HG02885 (cell line): ENCODE data around the gene IQSEC3.

Experiments
- ATAC-seq: cut with Tn5 transposase; IDR thresholded peaks from one replicate; pipeline ENCODE4 v1.9.1; 2021; ENCODE audit warnings: mild to moderate bottlenecking; ENCODE audit not compliant: unreplicated experiment, poor library complexity

IQSEC3 gene

DNA sequence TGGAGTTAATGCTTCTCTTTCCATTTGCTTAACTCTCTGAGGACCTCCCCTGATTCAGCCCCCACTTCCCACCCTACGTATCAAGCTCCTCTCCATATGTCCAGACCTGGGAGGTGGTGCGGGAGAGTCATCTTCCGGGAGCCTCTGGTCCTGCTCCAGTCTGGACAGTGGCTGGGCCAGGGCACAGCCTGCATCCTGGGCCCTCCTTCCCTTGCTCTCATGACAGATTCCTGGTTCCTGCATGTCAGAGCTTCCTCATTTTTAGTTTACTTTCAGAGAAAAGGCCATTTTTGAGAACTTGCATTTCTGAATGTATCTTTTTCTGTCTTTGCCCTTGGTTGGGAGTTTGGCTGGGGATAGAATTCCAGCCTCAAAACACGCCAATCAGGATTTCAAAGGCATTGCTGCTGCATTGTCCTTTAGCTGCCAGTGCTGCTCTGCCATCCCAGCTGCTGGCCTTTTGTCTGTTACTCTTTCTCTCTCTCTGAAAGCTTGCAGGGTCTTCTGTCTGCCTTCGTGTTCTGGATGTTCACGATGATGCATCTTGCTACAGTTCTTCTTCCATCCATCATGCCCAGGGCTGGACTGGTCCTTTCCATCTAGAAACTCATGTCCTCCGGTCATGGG is 92.7 kb downstream of the IQSEC3 start:
- no peak for ATAC-seq

- ATAC-seq, result no peak
Observed at GRCh38 chr12:160858-161257, 94.3 kb downstream of the IQSEC3 start.

GRCh38 chr12:161823-162222 is 95.3 kb downstream of the IQSEC3 start:
- no peak for ATAC-seq

DNA sequence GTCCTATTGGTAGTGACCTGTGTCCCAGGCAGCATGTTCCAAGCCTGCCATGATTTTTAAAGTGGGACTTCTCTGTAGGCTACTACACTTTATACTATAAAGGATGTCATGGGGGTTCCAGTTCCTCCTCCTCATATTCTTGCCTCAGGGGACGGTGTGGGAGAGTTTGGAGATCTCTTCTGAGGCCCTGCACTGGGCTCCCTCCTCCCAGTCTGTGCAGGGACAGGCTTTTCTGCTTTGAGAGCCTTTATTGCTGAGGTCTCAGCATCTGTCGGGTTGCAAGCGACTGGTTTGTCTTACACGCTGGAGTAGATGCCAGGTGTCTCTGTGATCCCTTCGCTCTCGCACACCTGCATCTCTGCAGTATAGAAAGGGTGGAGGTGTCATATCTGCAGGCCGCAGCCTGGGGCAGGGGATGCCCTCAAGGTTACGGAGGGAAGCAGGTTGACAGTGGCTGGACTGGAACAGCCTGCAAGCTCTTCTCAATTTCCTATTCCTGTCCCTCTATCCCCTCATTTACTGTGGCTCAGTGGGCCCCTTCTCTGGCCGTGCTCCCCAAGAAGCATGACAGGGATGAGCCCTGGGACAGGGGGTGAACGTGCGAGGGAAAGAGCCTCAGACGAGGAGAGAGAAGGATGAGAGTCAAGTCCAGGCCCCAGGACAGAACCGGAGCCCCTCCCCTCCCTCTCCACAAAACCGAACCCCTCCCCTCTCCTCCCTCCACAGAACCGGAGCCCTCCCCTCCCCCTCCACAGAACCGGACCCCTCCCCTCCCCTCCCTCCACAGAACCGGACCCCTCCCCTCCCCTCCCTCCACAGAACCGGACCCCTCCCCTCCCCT is 96.1 kb downstream of the IQSEC3 start:
- no peak for ATAC-seq

DNA sequence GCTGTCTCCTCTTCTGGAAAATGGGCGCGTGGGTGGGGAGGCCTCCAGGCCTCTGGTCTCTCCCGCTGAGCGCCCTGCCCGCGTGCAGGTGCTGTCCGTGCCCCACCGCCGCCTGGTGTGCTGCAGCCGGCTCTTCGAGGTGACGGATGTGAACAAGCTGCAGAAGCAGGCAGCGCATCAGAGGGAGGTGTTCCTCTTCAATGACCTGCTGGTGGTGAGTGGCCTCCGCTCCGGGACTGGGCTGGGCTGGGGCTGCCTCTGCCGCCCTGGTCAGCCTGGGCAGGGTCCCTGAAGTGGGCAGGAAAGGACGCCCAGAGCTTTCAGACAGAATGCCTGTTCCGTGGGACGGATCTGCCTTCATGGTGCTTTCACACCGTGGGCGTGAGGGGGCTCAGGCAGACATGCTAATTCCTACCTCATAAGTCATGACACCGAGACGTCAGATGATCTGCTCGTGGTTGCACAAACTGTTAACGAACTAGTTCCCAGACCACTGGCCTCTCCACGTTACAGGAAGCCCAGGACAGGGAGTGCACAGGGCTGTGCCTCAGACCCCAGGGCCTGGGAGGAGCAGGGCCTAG is 96.9 kb downstream of the IQSEC3 start:
- no peak for ATAC-seq

DNA sequence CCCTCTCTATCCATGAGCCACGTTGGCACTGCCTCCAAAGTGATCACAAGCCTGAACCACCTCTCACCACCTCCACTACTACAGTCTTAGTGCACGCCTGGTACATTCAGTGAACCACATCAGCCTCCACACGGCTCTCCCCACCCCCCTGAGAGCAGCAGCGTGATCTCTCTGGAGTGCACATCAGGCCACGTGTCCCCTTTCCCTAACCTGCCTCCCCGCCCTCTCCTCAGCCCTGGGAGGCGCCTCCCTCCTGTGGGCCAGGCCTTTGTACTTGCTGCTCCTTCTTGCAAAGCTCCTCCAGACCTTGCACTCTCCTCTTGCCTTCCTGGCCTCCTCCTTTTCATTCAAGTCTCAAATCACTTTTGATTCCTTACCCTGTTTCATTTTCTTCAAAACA is 97.6 kb downstream of the IQSEC3 start:
- no peak for ATAC-seq

- no peak for ATAC-seq
Observed at GRCh38 chr12:165862-166368, 99.3 kb downstream of the IQSEC3 start.

GRCh38 chr12:166425-167075 is 100.0 kb downstream of the IQSEC3 start:
- no peak for ATAC-seq

- no peak for ATAC-seq
Observed at GRCh38 chr12:167959-168600, 101.5 kb downstream of the IQSEC3 start.

DNA sequence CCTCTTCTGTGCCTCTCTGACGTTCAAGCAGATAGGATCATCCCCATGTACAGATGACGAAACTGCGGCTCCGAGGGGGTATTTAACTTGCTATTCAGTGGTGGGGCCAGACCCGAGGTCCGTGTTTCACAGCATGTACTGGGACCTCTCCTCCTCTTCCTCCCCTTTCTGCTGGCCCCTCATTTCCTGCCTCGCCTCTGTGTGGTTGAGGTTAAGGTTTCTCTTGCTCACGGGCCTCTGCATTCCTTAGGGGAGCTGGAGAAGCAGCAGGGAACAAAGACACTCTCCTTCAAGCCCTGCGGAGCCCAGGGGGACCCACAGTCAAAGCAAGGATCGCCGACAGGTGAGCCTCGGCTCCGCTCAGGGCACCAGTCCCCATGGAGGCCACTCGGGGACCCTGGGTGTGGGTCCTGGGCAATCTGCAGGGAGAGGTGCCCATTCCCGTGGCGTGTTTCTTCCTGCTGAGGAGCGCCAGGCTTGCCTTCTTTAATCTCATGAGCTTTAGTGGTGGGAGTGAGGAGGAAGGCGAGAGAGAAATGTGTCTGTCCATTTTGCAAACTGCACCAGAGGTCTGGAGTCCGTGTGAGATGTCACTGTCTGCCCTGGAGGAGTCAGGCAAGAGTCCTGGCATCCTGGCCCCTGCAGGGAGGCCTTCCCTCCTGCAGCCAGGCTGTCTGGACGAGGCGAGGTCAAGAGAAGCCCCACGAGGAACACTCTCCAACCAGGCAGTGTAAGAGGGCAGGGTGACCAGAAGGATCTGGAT is 102.4 kb downstream of the IQSEC3 start:
- no peak for ATAC-seq

DNA sequence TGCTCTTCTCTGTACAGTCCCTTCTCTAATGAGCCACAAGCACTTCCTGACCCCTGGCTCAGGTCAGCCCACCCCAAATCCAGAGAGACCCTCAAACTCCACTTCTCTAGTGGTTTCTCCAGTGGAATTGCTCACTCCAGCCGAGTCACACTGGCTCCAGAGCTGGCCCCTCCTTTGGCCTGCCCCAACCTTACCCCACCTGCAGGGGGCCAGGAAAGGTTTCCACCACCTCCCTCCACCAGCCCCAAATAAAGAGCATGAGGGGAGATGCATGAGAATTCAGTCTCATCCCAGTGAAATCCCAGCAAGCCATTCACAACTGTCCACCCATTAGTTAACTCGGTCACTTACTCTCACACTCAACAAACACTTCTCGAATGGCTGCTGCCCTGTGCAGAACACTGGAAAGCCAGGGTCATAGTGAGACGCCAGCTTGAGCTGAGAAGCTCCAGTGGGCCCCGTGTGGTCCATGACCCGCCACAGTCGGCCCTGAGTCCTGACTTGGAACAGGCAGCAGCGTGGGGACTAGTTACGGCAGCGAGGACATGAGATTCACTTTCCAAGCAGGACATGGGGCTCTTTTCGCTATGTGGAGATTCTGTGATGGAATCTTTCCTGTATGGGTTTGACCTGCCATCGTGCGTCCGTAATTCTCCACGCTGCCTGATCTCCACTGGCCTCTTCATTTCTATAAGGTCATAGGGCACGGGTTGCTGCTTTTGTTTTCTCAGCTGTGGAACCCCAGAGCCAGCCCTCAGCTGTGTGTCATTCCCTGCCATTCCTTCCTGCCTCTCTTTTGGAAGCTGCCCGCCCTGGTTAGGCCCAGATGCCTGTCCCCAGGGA is 103.2 kb downstream of the IQSEC3 start:
- ATAC-seq, result no peak

DNA sequence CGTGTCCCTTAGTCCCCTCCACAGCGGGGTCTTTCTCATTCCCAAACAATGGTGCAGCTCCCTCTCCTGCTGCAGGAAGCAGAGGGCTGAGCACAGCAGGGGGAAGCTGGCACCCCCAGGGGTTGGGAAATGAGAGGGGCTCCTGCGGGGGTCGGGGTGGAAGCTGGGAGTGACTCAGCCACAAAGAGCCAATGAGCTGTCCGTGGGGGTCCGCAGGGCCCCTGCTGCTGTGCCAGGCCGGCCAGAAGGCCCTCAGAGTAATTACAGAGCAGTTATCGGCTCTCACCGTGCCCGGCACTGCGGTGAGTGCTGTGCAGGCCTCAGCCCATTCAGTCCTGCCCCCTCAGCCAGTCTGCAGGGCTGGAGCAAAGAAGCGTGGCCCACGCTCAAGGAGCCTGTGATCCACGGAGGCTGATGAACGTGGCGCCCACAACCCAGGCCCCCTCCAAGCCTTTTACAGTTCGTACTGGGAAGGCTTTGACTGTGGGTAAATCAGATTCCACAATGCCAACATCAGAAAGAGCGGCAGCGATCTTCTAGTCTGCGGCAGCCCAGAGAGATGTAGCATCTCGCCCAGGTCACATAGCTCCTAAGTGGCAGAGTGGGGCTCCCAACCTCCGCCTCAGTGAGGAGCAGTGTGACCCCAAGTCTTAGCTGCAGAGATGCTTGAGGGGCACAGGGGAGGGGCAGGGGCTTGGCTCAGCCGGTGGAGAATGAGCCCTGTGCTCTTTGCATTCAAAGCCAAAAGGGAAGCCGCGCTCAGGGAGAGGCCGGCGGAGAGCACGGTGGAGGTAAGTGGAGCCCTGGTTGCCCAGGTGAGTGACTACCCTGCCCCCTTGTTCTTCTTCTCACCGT is 104.0 kb downstream of the IQSEC3 start:
- no peak for ATAC-seq

GRCh38 chr12:171276-171675 is 104.7 kb downstream of the IQSEC3 start:
- ATAC-seq, result no peak

- no peak for ATAC-seq
Observed at GRCh38 chr12:171743-172676, 105.4 kb downstream of the IQSEC3 start.

- no peak for ATAC-seq
Observed at GRCh38 chr12:172732-173161, 106.2 kb downstream of the IQSEC3 start.

DNA sequence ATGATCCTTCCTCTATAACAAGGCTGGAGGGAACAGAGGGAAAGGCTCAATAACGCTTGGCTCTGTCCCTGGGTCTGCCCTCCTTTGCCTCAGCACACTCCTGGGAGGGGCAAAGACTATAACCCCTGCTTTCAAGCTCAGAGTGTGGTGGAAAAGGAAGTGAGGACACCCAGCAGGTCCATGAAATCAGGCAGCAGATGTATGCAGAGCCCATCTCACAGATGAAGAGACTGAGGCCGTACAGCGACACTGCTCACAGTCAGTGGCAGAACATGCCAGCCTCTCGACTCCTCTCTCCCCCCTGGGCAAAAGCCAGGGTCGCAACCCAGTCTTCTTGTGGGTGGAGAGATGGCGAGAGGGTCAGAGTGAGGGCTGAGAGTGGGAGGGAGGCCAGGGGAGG is 107.6 kb downstream of the IQSEC3 start:
- no peak for ATAC-seq

DNA sequence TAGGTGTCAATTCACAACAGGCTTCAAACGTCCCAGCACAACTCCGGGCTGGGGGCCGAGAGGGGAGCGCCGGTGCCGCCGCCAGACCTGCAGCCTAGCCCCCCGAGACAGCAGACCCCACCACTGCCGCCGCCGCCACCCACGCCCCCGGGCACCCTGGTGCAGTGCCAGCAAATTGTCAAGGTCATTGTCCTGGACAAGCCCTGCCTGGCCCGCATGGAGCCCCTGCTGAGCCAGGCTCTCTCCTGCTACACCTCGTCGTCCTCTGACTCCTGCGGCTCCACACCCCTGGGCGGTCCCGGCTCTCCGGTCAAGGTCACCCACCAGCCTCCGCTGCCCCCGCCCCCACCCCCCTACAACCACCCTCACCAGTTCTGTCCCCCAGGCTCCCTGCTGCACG is 108.0 kb downstream of the IQSEC3 start:
- no peak for ATAC-seq
